ENCODE measurements around the gene ZNF500. TPM values are rescaled to one million over a fixed set of nuclear protein-coding genes. Genes with fewer than 3 reads are reported as not detected.

Gene ZNF500
- 10 to 100 TPM; 11.8 to 20.6 (median 17.6) TPM for total RNA-seq

GRCh38 chr16:4766875-4767628 is at the start of gene ZNF500:
ZNF500 (minus strand) TSS chr16:4767162; CDS start chr16:4765978, 1,184 bp downstream.
- Histone ChIP-seq H3K4me1 (peaks cover 6 to 21% of the 10 kb centered on the region in 2 donors), H3K4me3 (replicated peaks in 1 of 3) (peak within 1 kb of the TSS; percentile 34 to 97 (median 93)), H3K27ac (peak within 1 kb of the TSS; percentile 75 to 80 (median 77)), H3K9me3 (no peaks in the 10 kb centered on the region), H3K36me3 (peaks cover 21% of the 10 kb centered on the region in 2 donors), H3K27me3 (no peaks in the 10 kb centered on the region)
- DNase-seq, result peak; percentile 99
- WGBS, 2 donors, result 11% methylated on average over 20 to 36 of the region's 72 CpGs
- TF ChIP-seq POLR2A (IDR thresholded peaks at IDR 0.05), result peak in 1 of 2 donors; percentile 72
- TF ChIP-seq, protein P1, sequence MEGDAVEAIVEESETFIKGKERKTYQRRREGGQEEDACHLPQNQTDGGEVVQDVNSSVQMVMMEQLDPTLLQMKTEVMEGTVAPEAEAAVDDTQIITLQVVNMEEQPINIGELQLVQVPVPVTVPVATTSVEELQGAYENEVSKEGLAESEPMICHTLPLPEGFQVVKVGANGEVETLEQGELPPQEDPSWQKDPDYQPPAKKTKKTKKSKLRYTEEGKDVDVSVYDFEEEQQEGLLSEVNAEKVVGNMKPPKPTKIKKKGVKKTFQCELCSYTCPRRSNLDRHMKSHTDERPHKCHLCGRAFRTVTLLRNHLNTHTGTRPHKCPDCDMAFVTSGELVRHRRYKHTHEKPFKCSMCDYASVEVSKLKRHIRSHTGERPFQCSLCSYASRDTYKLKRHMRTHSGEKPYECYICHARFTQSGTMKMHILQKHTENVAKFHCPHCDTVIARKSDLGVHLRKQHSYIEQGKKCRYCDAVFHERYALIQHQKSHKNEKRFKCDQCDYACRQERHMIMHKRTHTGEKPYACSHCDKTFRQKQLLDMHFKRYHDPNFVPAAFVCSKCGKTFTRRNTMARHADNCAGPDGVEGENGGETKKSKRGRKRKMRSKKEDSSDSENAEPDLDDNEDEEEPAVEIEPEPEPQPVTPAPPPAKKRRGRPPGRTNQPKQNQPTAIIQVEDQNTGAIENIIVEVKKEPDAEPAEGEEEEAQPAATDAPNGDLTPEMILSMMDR (IDR thresholded peaks at IDR 0.05), result no peak
- intact Hi-C loops (cut with DNase I), result loop anchor here (5.0 kb wide), 1 partner anchor 35 kb away; the partner anchor contains the start of gene ROGDI

DNA sequence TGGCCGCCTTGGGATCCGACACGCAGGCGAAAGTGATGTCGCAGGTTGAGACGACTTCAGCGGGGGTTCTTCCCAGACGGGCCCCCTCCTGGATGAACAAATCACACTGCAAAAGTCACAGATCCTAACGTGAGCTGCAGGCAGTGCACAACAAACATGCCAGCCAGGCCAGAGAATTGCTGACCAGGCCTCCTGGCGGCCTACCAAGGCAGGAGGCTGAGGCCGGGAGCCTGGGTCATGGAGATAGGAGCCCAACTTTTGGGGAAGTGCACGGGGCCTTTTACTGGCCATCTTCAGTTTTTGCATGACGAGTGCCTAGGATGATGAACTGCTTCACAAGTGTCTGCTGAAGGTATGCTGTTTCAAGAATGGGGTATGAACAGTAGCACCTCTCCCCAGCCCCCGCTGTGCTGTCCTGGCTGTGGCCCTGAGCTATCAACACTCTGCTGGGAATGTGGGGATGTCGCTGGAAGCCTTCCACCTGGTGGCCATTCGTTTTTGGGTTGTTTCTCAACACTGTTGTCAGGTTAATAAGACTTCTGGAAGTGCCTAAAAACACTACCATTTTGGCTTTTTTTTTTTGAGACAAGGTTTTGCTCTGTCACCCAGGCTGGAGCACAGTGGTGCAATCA is 47.7 kb upstream of the ZNF500 start:
- Histone ChIP-seq H3K4me3 (replicated peaks in 1 of 3) (no peak overlapping the region), H3K27ac (no peak overlapping the region), H3K9me3 (no peaks in the 10 kb centered on the region), H3K4me1 (no peaks in the 10 kb centered on the region), H3K27me3 (no peaks in the 10 kb centered on the region), H3K36me3 (peaks cover 29 to 74% of the 10 kb centered on the region in 2 donors)
- WGBS, 2 donors, result 90 to 91% methylated on average over 14 to 16 of the region's 16 CpGs
- DNase-seq, result no peak
- intact Hi-C loops (cut with DNase I), result no loop called here
- TF ChIP-seq POLR2A (IDR thresholded peaks at IDR 0.05), result no peak
- TF ChIP-seq, protein P1 (IDR thresholded peaks at IDR 0.05), result no peak

- DNase-seq, result no peak
- TF ChIP-seq POLR2A (IDR thresholded peaks at IDR 0.05), result no peak
- TF ChIP-seq, protein P1 (IDR thresholded peaks at IDR 0.05), result no peak
- Histone ChIP-seq H3K27me3 (no peaks in the 10 kb centered on the region), H3K36me3 (peaks cover 29 to 79% of the 10 kb centered on the region in 2 donors), H3K9me3 (no peaks in the 10 kb centered on the region), H3K4me1 (no peaks in the 10 kb centered on the region), H3K4me3 (replicated peaks in 1 of 3) (no peak overlapping the region), H3K27ac (no peak overlapping the region)
- intact Hi-C loops (cut with DNase I), result no loop called here
These were observed 47.1 kb upstream of the ZNF500 start for GRCh38 chr16:4814046-4814445.

DNA sequence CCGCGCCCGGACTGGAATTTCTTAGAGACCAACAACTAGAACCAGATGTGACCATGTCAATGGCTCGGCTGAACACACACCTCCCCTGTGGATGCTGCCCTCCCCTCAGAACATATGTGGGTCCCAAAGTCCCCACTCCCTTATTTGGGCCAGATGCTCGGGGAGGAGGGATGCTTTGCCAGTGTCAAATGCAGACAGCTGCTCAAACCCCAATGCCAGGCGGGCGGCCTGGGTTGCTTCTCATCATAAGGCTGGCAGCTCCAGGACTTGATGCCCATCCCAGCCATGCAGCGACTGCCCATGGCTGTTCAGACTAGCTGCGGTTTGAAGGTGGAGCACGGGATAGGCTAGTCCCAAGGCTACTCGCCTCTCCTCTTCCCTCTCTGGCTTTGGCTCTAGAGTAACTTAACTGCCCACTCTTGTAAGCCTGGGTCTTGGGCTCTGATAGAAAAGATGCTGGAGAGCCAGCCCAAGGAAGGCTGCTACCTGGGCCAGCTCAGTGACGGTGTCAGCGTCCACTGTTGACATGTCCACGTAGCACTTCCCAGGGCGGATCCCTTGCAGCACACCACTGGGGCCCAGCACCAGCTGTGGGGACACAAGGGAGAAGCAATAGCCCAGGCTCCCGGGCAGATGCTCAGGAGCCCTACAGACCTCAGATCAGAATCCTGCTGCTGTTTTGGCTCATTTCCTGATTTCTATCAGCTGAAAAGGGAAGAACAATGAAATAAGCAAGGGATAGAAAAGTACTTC is 46.5 kb upstream of the ZNF500 start:
- no peak overlapping the region for H3K4me3 ChIP-seq (replicated peaks in 1 of 3)
- peaks cover 29 to 84% of the 10 kb centered on the region in 2 donors for H3K36me3 ChIP-seq
- TF ChIP-seq, protein P1 (IDR thresholded peaks at IDR 0.05), result no peak
- TF ChIP-seq POLR2A (IDR thresholded peaks at IDR 0.05), result no peak
- no peaks in the 10 kb centered on the region for H3K9me3 ChIP-seq
- no peak for DNase-seq
- H3K4me1 ChIP-seq, result no peaks in the 10 kb centered on the region
- H3K27me3 ChIP-seq, result no peaks in the 10 kb centered on the region
- 97 to 100% methylated on average over 12 to 15 of the region's 16 CpGs for WGBS, 2 donors
- no peak overlapping the region for H3K27ac ChIP-seq
- intact Hi-C loops (cut with DNase I), result no loop called here
